GM12891 (cell line): ENCODE measurements around the gene CA10.

Experiments used
- PAX5 ChIP-seq: IDR thresholded peaks from 2 replicates; pipeline ENCODE4 v1.6.1; 2011; ENCODE audit warnings: low read length, moderate library complexity, mild to moderate bottlenecking; ENCODE audit not compliant: insufficient read depth, severe bottlenecking
- POLR2A ChIP-seq: IDR thresholded peaks from 2 replicates; pipeline ENCODE4 v1.6.1; 2011; ENCODE audit warnings: low read depth, low read length, control low read depth
- POLR2AphosphoS5 ChIP-seq: IDR thresholded peaks from 2 replicates; pipeline ENCODE4 v1.6.1; 2011; ENCODE audit warnings: low read depth, low read length, control low read depth

GRCh38 chr17:51643702-51644490 lies 514.6 kb downstream of the CA10 start:
- no peak for TF ChIP-seq POLR2A
- TF ChIP-seq PAX5: no peak
- TF ChIP-seq POLR2AphosphoS5: no peak
